Head of caudate nucleus (tissue), 42 donors: ENCODE measurements around the gene SLC1A2.

ENCODE experiments used
- DNase-seq, 42 donors: peaks; one replicate each; pipeline versions ENCODE4 v3.0.0 to v3.0.0-alpha.2; 2020 to 2021; ENCODE audit warnings: mixed read lengths in 7 of 42
- intact Hi-C: fragments of 100-400 bp; cut with DNase I; formaldehyde crosslinking; loops from one replicate; pipeline ENCODE4 v1.15.0; 2022

SLC1A2 gene

DNA sequence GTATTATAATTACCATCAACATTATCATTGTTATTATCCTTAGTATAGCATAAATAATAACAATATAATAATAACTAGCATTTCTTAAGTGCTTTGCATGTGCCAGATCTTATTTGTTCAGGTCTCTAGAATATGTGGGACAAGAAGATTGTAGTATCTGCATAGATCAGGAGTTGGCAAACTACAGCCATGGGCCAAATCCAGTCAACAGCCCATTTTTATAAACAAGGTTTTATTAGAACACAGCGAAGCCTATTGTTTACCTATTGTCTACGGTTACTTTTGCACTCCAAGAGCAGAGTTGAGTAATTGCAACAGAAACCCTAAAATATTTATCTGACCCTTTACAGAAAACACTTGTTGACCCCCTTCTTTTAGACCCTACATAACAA, 81.4 kb downstream of the SLC1A2 start:
- no peak for DNase-seq
- intact Hi-C loops: no loop called here

DNA sequence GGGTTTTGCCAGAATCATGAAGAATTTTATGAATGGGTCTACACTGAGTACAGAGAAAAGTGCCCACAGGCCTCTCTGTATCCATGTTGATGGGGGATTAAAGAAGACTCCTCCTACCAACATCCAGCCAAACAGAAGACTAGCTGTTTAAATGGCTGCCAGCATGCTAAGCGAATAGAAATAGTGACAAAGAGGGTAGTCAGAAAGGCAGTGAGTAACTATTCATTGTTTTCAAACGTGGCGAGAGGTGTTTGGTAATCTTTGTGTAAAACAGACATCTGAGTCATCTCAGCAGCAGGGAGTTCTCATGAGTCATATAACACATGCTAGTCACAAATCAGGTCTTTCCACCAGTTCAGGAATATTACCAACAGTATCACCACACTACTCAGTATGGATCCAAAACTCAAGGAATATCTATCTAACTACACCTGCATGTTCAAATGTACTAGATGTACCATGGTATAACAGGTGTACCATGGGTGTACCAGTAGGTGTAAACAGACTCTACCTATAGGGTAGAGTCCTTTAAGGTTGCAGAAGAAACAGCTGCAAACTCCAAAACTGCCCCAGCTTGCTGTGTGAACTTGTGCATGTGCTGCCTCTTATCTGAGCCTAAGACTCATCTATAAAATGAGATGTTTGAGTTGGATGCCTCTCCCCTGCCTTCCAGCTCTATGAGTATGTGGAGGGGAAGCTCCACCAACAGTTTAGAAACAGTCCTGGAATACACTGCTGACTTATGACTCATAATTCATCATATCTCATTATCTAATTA, 82.0 kb downstream of the SLC1A2 start:
- intact Hi-C loops: no loop called here
- peak in 6 of 42 donors; percentile 4 to 71 (median 16) for DNase-seq

DNA sequence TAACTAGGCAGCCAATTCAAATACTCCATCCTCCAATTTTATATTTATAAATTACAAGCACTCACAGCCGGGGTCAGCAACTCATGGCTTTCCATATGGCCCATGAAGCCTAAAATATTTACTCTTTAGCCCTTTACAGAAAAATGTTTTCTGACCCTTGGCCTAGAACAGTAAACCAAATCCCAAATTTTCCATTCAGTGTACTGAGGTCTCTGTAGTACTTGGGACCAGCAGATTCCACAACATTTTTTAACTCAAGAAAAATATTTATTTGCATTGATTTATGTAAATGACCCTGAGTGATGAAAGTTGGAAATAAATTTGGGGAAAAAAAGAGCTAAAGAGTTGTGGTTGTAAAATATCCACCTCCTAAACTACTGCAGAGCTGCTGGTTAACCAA, 82.6 kb downstream of the SLC1A2 start:
- intact Hi-C loops: no loop called here

DNA sequence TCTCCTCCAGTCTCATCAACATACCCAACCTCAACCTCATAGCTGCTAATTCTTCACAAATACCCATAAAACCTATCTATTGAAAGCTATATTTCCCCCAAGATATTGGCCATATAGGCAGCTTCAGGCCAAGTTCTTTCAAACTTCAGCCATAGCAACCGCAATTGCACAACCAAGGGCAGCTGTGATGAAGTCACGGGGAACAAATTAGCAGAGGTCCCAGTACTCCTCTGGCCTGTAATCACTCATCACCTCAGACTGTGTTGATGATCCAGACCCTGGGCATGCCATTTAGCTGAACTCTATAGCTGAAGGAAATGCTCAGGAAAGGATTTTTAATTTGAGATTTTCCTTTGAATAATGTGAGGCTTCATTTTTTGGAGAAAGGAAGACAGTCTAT, 84.1 kb downstream of the SLC1A2 start:
- intact Hi-C loops: no loop called here
- DNase-seq: no peak

More for the DNA sequence above, 82.6 kb downstream of the SLC1A2 start:
- no peak for DNase-seq

DNA sequence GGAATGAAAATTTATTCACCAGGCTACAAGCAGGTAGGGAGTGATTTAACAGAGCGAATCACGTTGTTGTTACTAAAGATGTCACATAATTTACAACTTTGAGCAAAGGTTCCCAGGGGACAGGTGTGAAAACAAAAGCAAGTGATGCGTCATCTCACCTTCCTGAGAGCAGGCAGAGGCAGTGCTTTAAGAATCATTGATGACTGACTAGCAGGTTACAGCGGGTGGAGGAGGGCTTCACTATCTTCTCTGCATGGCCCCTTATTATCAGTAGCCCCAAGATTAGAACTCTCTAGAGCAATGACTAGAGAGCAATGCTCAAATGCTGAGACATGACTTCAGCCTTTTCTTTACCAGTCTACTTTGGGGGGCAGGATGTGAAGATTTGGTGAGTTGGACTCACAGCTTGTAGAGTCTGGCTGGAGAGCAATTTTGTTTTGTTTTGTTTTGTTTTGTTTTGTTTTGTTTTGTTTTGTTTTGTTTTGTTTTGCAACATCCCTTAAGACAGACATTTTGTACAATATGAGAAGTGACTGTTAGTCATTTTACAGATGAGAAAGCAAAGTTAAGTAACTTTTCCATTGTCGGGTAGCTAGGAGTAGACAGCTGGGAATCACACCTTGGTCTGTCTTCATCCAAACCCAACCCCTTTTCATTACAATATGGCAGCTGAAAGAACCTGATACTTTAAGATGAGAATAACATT, 84.8 kb downstream of the SLC1A2 start:
- no peak for DNase-seq
- intact Hi-C loops: no loop called here

DNA sequence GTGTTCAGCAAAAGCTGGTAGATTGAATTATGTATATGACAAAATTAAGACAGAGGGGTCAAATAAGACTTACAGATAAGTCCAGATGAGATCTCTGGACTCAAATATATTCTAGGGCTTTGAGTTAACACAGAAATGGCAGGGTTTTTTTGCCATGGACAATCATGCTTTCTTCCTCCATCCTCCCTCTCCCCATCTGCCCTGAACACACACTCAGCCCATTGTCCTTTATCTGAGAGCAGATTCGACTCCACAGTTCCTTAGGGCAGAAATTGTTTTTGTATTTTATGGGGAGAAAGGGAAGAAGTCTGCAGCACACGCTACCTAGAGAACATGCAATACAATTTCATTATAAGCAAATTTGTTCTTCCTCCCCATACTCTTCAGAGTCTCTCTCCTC, 86.8 kb downstream of the SLC1A2 start:
- intact Hi-C loops: no loop called here
- peak in 1 of 42 donors; percentile 40 for DNase-seq

DNA sequence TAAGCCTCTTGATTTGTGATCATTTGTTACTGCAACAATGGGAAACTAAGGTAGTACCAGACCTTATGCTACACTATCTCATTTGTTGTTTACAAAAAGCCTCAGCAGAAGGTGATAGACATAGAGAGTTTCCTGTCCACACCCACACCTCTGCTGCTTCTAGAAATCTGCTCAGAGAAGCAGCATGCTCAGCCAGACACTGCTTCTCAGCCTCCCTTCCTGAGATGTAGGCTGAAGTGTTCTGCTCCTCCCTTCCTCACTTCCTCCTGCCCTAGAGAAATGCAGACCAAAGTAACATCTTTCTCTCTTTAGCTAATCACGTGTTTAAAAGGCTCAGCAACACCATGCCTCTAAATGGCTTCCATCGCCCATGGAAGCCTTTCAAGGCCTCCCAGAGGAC, 88.4 kb downstream of the SLC1A2 start:
- DNase-seq: no peak
- intact Hi-C loops: no loop called here

DNA sequence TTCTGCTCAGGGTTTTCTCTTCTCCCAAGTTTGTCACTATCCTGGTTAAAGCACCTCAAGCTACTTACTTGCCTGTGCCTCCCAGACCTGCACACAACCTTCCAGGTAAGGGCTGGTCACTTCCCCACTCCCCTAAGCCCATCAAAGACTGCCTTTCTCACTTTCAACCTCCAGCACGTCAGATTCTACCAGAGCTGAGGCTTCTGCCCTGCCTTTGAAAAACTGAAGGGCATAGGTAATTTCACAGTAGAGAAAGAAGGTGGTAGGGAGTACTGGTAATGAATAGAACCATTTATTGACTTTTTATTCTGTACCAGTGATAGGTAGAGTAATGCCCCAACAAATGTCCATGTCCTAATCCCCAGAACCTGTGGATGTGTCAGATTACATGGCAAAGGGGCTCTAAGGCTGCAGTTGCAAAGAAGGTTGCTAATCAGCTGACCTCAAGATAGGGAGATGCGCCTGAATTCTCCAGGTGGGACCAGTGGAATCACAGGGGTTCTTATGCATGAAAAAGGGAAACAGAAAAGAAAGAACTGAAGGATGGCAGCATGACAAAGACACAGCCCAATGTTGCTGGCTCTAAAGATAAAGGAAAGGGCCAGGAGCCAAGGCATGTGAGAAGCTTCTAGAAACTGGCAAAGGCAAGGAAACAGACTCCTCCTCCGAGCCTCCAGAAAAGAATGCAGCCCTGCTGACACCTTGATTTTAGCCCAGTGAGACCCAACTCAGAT, 89.0 kb downstream of the SLC1A2 start:
- intact Hi-C loops: no loop called here
- no peak for DNase-seq

DNA sequence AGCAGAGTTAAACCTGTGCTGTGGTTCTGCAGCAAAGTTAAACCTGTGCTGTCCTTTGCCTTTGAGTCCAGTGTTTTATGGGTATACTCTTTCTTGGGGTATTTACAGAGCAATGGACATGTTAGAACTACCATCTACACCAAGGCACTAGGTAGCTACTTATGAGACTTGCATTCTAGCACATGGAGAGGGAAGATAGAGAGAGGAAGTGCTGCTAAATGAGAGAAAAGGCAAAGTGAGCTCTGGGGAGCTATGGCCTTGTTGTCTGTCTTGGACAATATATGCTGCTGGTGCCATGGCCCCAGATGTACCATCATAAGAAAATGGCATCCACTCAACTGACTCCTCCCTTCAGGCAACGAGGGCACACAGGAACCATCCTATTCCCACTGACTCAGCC, 91.5 kb downstream of the SLC1A2 start:
- intact Hi-C loops: no loop called here

DNA sequence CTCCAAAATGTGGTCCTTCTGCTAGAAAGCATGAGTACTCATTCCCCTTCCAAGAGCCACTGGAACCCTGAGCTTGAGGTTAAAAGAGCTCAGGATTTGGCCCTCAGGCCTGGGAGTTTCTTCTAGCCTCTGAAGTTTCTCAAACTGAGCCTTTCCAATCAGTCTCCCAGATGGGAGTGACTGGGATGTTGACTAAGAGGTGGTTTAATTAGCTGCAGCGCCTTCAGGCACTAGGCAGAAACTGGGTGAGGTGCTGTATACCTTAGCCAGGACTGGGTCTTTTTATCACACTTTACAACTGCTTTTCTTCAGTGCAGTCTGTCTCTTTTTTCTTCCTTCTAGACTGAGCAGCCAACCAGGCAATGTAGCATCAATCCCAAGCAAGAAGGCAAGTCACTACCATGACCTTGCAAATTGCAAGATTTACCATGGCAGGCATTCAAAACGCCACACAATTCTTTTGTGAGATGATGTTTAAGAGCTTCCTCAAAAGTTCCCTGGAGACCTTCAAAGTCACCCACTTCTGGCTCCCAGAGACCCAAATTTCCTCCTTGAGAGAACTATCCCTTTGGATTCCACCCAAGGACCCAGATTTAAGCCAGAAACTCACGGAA, 93.0 kb downstream of the SLC1A2 start:
- no peak for DNase-seq
- intact Hi-C loops: no loop called here

More for the DNA sequence above, 91.5 kb downstream of the SLC1A2 start:
- DNase-seq: no peak

DNA sequence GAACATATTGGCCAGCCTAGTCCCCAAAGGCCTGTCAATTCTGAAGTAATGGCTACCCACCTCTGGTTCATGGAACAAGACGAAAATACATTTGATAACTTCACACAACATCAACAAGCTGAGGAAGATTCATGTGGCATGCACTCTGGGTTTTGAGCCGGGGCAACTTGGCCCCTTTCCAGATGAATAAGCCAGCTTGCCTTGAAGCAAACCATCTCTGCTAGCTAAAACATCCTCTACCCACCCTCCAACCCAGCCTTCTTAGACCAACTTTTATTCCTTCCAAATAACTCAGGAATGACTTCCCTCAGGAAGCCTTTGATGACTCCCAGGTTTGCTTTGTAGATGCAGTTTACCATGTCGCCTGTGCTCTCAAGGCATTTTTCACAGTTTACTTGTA, 94.4 kb downstream of the SLC1A2 start:
- DNase-seq: no peak
- intact Hi-C loops: no loop called here

DNA sequence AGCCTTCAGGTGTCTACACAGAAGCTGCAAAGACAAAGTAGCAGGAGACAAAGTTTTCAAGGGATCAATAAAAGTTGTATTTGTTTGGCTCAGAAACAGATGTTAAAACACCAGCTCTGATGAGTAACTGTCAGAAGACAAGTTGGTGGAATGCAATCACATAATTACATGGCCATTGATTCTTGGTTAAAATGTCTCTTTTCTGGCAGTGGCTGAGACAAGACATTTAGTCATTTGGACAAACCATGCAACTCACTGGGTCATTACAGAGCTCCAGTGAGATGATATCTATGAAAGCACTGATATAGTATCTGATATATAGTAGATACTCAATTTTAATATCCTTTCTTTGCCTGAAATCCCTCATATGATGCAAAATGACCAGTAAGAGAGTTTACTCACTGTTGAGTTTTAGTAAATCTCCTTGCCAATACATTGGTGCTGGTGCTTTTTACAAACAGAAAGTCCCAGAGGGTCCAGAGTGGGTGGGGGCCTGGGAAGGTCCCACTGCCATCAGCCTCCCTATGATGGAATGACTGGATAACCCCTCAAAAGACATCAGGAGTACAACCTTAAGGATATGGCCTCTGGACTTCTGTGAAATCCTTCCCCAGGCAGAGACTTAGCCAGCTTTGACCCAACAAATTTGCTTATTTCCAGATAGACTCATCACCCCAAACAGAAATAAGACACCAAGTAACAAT, 95.0 kb downstream of the SLC1A2 start:
- DNase-seq: no peak
- intact Hi-C loops: no loop called here

DNA sequence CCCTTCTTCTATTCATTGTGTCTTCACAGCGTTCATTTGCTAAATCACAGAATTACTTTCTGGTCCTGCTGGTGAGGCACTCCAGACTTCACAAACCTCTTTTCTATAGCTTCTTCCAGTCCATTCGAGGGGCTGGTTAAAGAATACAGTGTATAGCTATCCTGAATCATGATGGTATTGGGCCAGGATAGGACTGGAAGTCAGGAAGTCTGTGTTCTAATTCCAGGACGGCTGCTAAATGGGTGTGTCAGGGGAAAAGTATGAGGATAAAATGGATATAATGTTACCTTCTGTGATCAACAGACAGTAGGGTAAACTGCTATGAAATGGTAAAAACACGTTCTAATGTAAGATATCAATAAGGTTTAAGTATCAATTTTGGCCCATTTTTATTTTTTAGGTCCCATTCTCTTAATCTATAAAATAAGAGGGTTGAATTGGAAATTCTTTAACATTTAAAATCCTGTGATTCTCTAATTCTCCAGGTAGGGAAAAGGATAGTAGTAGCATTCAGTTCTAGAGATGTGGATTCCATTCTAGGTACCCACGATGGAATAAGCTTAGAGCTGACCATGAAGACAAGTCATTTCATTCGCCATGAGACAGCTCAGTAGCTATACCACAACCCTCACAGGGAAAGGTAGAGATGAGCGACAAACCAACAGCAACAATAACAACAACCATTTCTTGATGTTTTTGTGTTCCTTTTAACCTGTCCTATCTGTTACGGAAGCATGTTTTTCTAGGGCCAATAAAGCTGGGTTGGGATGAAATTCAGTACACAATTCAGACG, 96.1 kb downstream of the SLC1A2 start:
- intact Hi-C loops: no loop called here
- DNase-seq: no peak

DNA sequence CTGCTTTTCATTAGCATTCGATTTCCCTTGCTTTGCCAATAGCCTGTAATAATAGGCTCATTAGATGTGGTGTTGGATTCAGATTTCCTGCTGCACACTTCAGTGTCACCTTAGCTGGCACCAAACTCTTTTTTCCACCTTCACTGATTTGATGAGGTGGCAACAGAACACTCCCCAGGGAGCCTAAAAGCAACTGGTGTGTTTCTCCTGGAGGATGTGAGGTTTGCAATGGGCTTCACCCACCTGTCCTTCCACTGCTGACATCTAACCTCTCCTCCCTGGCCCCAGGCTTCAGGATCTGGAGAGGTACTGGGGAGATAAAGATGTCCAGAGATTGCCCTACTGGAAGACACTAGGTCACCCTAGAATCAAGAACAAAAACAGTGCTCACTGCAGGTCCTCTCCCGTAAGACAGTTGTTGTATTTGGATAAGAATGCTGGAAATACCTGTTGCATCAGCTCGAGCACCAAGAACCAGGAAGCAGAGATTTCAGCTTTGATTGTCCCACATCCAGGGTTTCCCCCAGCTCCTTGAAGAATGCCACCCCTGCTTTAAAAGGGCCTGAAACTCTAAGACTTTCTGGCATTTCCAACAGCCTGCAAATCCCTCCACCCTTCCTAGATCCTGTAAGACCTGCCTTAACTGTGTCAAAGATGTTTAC, 96.9 kb downstream of the SLC1A2 start:
- intact Hi-C loops: no loop called here
- no peak for DNase-seq

DNA sequence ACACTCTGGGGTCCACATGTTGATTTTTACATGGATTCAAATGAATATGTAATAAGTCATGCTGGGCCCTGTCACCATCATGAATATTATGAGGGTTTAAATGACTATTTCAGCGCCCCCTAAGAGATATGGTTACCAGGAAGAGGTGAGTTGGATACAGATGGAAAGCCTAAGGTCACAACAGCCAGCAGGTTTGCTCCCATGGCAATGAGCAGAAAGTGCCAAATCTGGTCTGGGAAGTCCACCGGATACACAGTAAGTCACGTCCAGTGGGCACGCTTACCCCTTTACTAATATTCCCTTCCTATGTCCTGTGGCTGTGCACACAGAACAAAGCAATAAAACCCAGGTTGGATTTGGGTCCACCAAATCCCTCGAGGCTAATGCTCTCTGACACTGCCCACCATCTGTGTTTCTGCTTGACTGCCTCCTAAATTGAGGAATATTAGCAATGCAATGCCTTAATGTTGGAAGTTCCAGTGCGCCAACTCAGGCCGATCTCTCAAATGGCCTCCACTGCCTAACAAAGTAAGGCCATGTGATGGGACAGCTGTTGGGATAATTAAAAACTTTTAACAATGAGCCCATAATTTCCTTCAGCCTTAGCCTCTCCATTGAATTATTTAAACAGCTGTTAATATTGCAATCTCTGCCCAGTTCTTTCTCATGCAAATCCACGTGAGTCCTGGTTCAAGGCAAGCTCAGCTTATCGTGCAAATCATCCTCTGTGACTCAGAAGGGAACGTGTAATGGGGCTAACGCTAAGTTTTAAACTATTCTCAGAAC, 97.6 kb downstream of the SLC1A2 start:
- intact Hi-C loops: no loop called here
- DNase-seq: no peak

DNA sequence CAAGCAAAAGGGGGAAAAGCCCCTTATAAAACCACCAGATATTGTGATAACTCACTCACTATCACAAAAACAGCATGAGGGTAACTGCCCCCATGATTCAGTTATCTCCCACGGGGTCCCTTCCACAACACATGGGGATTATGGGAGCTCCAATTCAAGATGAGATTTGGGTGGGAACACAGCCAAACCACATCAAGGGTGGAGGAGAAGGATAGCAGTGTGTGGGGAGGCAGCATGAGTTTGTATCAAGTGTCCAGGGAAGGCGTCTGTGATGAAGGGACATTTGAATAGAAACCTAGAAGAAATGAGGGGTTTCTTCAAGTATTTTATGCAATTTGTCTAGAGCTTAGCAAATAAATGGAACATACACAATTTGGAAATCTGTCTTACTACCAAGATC, 98.2 kb downstream of the SLC1A2 start:
- no peak for DNase-seq
- intact Hi-C loops: no loop called here
